ENCODE results near the gene TOMM40L.

- no peak for TF ChIP-seq POLR2A (IDR thresholded peaks at IDR 0.05)
- TF ChIP-seq, protein P1, sequence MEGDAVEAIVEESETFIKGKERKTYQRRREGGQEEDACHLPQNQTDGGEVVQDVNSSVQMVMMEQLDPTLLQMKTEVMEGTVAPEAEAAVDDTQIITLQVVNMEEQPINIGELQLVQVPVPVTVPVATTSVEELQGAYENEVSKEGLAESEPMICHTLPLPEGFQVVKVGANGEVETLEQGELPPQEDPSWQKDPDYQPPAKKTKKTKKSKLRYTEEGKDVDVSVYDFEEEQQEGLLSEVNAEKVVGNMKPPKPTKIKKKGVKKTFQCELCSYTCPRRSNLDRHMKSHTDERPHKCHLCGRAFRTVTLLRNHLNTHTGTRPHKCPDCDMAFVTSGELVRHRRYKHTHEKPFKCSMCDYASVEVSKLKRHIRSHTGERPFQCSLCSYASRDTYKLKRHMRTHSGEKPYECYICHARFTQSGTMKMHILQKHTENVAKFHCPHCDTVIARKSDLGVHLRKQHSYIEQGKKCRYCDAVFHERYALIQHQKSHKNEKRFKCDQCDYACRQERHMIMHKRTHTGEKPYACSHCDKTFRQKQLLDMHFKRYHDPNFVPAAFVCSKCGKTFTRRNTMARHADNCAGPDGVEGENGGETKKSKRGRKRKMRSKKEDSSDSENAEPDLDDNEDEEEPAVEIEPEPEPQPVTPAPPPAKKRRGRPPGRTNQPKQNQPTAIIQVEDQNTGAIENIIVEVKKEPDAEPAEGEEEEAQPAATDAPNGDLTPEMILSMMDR (IDR thresholded peaks at IDR 0.05) = no peak
Measured at GRCh38 chr1:161266202-161266601, 40.3 kb downstream of the TOMM40L start.
